GM19452 (cell line): ENCODE measurements around the gene GNB5.

Experiments used
- ATAC-seq: cut with Tn5 transposase; IDR thresholded peaks from one replicate; pipeline ENCODE4 v1.9.1; 2021; ENCODE audit not compliant: unreplicated experiment

The GNB5 gene

GRCh38 chr15:52067545-52067926 lies 123.7 kb downstream of the GNB5 start:
- ATAC-seq = no peak

GRCh38 chr15:52066842-52067544 lies 124.2 kb downstream of the GNB5 start:
- no peak for ATAC-seq
